ENCODE measurements around the gene MAP3K1.
A peak's percentile ranks its signal among the peaks of the same experiment; 100 is the strongest.

MAP3K1 gene

DNA sequence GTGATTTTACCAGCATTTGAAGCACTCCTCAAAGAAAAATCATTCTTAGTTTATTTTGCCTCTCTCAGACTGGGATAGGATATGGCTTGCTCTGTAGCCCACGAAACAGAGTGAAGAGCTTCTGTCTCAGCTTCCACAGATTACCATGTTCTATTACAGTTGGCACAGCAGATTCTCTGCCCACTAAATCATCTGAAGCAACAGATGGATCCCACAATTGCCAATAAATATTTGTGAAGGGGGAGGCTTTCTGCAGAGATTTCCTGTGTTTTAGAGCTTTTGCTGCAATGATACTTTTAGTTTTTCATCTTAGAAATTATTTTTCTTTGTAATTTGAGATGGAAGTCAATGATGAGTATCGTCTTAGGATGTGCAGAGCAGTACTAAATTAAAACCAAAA lies 12.3 kb upstream of the MAP3K1 start:
- Mint-ChIP-seq H3K27me3 (peaks cover 4 to 11% of the 10 kb centered on the region in 2 donors), H3K4me3 (no peak overlapping the region), H3K9me3 (no peaks in the 10 kb centered on the region), H3K4me1 (ENCODE audit: low read depth in 2 of 2) (peaks cover 7 to 8% of the 10 kb centered on the region in 2 donors), H3K27ac (no peak overlapping the region), H3K36me3 (ENCODE audit: insufficient read depth) (no peaks in the 10 kb centered on the region)
- ATAC-seq (replicated peaks), result no peak
- no peak for DNase-seq

DNA sequence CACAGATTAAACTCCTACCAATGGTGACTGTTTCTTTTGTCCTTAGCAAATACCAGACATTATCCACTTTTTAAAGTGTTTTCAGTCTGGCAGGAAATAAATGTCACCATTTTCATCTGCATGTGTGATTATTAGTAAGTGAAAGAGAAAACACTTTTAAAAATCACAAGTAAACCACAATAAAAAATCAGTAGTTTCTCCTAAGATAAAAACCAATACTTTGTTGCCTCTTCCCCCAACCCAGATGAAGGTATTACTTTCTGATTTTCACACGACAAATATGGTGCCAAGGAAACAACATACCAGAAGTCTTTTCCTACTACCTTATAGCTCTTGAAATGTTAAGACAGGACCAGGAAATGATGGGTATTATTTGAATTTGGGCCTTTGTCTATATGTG lies 11.5 kb upstream of the MAP3K1 start:
- peak; percentile 24 for ATAC-seq (replicated peaks)
- no peak for DNase-seq
- H3K27me3 Mint-ChIP-seq, result peaks cover 0 to 14% of the 10 kb centered on the region in 2 donors
- no peaks in the 10 kb centered on the region for H3K9me3 Mint-ChIP-seq
- H3K4me3 Mint-ChIP-seq, result no peak overlapping the region
- H3K27ac Mint-ChIP-seq, result peak overlapping the region; percentile 63 to 73
- peaks cover 7 to 8% of the 10 kb centered on the region in 2 donors for H3K4me1 Mint-ChIP-seq (ENCODE audit: low read depth in 2 of 2)
- H3K36me3 Mint-ChIP-seq (ENCODE audit: insufficient read depth), result no peaks in the 10 kb centered on the region

DNA sequence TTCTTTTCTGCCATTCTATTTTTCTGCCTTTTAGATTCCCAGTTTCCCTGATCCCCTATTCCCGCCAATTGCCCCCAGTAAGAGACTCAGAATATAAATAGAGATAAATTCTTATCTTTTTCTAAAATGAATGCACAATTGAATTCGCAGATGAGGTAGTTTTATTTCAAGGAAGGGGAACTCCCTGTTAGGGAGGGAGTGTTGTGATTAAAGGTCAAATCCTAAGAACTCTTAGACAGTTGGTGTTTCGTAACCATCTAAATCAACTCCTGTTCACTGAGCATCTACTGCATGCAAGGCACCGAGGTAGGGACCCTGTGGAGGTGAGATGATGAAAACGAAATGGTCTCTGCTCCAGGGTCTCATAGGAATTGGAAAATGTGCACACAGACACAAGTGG lies 7.7 kb upstream of the MAP3K1 start:
- Mint-ChIP-seq H3K9me3 (no peaks in the 10 kb centered on the region), H3K36me3 (ENCODE audit: insufficient read depth) (no peaks in the 10 kb centered on the region), H3K27ac (no peak overlapping the region), H3K27me3 (peaks cover 0 to 6% of the 10 kb centered on the region in 2 donors), H3K4me3 (no peak overlapping the region), H3K4me1 (ENCODE audit: low read depth in 2 of 2) (peaks cover 7 to 8% of the 10 kb centered on the region in 2 donors)
- DNase-seq, result no peak
- no peak for ATAC-seq (replicated peaks)

DNA sequence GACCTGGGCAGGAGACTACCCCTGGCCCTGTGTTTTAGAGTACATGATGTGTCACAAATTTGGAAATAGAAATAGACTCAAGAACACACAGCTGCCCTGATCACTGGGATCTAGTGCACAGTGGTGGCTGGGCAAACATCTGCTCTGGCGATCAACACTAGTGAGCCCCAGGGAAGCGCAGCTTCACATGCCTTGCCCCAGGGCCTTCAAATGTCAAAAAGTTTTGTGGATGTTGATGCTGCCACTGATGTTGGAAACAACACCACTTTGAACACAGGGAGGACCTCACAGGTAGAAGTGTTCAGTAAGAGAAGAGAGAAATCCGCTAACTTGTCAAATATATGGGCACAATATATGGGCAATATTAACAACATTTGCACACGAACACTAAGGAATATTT lies 7.1 kb upstream of the MAP3K1 start:
- Mint-ChIP-seq H3K36me3 (ENCODE audit: insufficient read depth) (no peaks in the 10 kb centered on the region), H3K4me3 (no peak overlapping the region), H3K27ac (no peak overlapping the region), H3K27me3 (peaks cover 0 to 6% of the 10 kb centered on the region in 2 donors), H3K4me1 (ENCODE audit: low read depth in 2 of 2) (peaks cover 7 to 8% of the 10 kb centered on the region in 2 donors), H3K9me3 (no peaks in the 10 kb centered on the region)
- no peak for DNase-seq
- no peak for ATAC-seq (replicated peaks)

DNA sequence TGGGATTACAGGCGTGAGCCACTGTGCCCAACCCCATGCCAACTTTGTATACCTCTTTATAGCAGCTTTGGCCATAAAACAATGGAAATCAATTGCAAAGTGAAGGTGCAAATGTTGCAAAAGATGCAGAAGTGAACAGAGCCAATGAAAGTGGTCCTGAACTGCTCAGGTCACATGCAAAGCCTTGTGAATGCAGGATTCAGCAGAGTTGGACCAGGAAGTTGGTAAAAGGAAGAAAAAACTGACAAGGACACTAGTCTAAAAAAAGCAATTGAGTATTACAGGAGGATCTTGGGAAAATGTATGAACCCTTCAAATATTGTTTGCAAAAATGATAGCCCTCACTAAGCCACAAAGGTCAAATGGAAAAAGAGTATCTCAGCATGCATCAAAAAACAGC lies 4.5 kb upstream of the MAP3K1 start:
- Mint-ChIP-seq H3K27me3 (peaks cover 0 to 6% of the 10 kb centered on the region in 2 donors), H3K27ac (no peak overlapping the region), H3K9me3 (no peaks in the 10 kb centered on the region), H3K4me1 (ENCODE audit: low read depth in 2 of 2) (peaks cover 3 to 6% of the 10 kb centered on the region in 2 donors), H3K36me3 (ENCODE audit: insufficient read depth) (peaks cover 11% of the 10 kb centered on the region), H3K4me3 (no peak overlapping the region)
- ATAC-seq (replicated peaks), result no peak
- DNase-seq, result no peak

DNA sequence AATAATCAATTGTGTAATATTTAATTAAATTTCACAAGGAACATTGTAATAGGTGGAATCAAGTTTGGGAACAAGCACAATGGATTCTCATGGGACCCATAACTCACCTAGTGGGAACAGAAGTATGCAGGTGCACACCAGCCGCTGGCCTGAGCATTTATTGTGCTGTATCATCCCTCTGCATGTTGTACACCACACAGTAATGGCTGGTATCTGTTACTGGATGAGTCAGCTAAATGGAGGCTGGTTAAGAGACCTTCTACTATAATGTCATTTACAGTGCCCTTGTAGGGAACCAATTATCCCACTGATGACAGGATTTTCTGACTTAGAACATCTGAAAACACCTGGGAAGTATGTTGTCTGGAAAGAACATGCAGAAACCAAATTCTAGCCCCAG lies 3.2 kb upstream of the MAP3K1 start:
- Mint-ChIP-seq H3K27ac (no peak overlapping the region), H3K4me1 (ENCODE audit: low read depth in 2 of 2) (peaks cover 6 to 10% of the 10 kb centered on the region in 2 donors), H3K9me3 (no peaks in the 10 kb centered on the region), H3K27me3 (peaks cover 0 to 6% of the 10 kb centered on the region in 2 donors), H3K4me3 (no peak overlapping the region), H3K36me3 (ENCODE audit: insufficient read depth) (peaks cover 20% of the 10 kb centered on the region)
- DNase-seq (no peak), ATAC-seq (replicated peaks) (no peak)

DNA sequence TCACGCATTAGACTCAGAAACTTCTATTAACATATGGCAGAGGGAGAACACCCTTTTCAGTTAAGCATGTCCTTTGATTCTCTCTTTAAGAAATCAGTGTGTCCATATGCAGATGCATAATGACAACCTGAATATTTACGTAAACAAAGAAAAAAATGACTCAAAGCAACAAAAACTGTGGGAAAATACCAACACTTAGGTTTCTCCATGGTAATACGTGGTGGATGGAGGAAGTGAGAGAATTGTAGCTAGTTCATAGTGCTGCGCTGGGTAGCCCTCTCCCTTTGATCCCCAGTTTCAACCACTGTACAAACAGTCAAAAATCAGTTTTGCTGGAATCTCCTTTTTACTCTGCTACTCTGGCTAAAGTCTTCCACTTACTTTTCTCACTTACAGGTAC lies 2.0 kb upstream of the MAP3K1 start:
- no peak for DNase-seq
- Mint-ChIP-seq H3K4me1 (ENCODE audit: low read depth in 2 of 2) (peaks cover 12 to 17% of the 10 kb centered on the region in 2 donors), H3K36me3 (ENCODE audit: insufficient read depth) (peaks cover 23% of the 10 kb centered on the region), H3K27me3 (peaks cover 0 to under 1% of the 10 kb centered on the region in 2 donors), H3K9me3 (no peaks in the 10 kb centered on the region), H3K27ac (peak overlapping the region in 1 of 2 donors; percentile 93), H3K4me3 (peak overlapping the region; percentile 18 to 92)
- ATAC-seq (replicated peaks), result no peak

DNA sequence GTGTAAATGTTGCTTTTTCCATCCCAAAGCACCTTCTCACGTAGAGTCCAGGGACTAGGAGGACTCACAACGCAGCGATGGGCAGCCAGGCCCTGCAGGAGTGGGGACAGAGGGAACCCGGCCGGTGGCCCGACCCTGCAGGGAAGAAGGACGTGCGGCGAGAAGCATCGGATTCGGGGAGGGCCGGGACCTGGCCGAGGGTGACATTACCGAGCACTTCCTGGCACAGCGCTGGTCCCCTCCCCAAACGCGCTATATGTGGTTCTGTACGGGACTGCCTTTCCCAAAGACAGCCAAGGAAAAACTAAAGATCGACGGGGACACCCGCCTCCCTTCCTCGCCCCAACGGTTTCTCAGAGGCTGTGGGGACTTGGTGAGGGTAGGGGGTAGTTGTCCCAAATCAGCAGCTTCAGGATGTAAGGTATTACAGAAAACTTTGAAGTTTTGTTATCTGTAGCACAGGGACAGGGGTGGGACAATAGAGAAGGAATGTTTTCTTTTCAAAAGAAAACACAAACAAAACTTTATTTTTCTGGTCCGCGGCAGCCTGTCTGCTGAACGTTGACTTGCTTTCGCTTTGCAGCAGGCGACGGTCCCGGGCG lies 887 bp upstream of the MAP3K1 start:
- peak; percentile 12 for ATAC-seq (replicated peaks)
- Mint-ChIP-seq H3K27me3 (no peaks in the 10 kb centered on the region), H3K9me3 (no peaks in the 10 kb centered on the region), H3K4me1 (ENCODE audit: low read depth in 2 of 2) (peaks cover 18 to 27% of the 10 kb centered on the region in 2 donors), H3K4me3 (peak overlapping the region; percentile 86 to 92), H3K27ac (peak overlapping the region; percentile 89 to 93), H3K36me3 (ENCODE audit: insufficient read depth) (peaks cover 23% of the 10 kb centered on the region)
- peak in 2 of 3 experiments; percentile 20 to 28 for DNase-seq

DNA sequence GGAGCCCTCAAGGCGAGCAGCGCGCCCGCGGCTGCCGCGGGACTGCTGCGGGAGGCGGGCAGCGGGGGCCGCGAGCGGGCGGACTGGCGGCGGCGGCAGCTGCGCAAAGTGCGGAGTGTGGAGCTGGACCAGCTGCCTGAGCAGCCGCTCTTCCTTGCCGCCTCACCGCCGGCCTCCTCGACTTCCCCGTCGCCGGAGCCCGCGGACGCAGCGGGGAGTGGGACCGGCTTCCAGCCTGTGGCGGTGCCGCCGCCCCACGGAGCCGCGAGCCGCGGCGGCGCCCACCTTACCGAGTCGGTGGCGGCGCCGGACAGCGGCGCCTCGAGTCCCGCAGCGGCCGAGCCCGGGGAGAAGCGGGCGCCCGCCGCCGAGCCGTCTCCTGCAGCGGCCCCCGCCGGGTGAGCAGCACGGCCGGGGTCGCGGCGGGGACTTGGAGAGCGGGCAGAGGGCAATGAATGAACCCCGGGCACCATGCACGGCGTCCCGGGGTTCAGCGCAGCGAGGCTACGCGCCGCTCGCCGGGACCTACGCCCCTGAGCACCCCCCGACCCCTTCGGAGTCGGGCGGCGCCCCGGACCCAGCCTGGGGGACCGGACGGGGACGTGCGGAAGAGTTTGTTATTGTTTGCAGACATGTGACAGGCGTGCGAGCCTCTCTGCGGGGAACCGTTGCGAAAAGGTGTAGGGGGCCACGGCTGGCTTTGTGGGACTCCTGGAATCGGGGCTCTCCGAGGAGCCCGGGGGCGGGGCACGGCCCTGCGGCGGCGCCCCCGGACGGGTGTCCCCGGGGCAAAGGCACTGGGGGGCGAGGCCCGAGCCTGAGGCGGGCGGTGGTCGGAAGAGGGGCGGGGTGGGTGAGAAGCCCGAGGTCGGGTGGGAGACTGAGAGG lies 553 bp downstream of the MAP3K1 start:
- H3K36me3 Mint-ChIP-seq (ENCODE audit: insufficient read depth), result peaks cover 23% of the 10 kb centered on the region
- H3K9me3 Mint-ChIP-seq, result no peaks in the 10 kb centered on the region
- peak overlapping the region; percentile 90 to 96 for H3K27ac Mint-ChIP-seq
- peak; percentile 33 to 40 (median 38) for DNase-seq
- H3K4me1 Mint-ChIP-seq (ENCODE audit: low read depth in 2 of 2), result peaks cover 27 to 38% of the 10 kb centered on the region in 2 donors
- no peaks in the 10 kb centered on the region for H3K27me3 Mint-ChIP-seq
- H3K4me3 Mint-ChIP-seq, result peak overlapping the region; percentile 89 to 92
- peak; percentile 28 for ATAC-seq (replicated peaks)

DNA sequence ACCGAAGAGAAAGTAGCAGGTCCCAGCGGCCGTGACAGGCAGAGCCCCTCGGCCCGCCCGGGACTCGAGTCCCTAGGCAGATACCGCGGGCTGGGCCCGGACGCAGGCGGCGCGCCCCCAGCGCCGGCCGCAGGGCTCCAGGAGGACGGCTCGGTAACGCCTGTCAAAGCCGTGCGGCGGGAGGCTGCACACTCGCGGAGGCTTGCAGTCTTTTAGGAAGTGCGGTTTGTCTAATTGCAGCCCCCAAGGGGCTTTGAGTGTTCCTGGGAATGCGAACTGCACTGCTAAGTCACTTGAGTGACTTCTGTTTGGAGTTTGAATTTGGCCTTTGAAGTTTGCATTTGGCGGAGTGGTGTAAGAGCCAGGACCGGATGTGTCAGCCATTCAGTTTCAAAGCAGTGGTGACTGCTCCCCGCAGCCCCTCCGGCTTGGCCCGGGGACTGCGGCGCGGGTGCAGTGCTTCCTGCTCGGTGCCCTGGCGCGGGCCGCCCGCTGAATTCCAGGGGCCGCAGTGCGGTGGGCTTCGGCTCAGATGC lies 1.3 kb downstream of the MAP3K1 start:
- no peaks in the 10 kb centered on the region for H3K27me3 Mint-ChIP-seq

DNA sequence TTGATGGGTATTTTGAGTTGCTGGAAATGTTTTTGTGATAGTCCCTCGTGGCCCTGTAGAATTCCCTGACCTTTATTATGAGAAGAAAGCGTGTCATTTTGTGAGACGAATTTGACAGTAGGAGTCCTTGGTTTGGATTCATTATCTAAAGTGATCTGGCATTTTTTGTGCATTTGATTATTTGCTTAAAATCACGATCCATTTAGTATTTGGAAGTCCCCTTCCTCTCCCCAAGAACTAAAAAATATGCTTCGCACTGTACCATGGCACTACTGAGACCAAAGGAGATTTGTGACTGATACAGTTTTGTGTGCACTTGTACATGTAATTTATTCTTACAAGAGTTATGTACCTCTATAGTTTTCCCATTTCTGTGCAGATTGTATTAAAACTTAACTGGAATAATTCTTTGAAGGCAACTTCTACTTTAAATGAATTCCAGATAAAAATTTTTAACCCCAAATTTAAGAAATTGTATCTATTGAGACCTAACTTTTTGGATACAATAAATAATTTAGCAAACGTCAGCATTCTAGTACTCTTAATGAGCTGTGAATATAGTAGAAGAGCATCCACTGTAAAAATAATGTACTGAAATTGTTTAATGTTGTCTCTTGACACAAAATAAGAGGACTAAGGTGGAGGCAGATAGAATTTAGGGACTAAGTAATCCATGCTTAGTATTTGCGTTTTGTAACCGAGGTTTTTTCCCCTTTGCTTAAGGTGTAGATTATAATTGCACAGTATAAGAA lies 2.1 kb downstream of the MAP3K1 start:
- no peak for DNase-seq

More for the DNA sequence above, 1.3 kb downstream of the MAP3K1 start:
- Mint-ChIP-seq H3K27ac (peak overlapping the region; percentile 90 to 96), H3K4me1 (ENCODE audit: low read depth in 2 of 2) (peaks cover 31 to 42% of the 10 kb centered on the region in 2 donors), H3K9me3 (no peaks in the 10 kb centered on the region), H3K4me3 (peak overlapping the region; percentile 89 to 92), H3K36me3 (ENCODE audit: insufficient read depth) (peaks cover 23% of the 10 kb centered on the region)
- DNase-seq, result peak; percentile 47 to 55 (median 50)
- ATAC-seq (replicated peaks), result peak; percentile 43

DNA sequence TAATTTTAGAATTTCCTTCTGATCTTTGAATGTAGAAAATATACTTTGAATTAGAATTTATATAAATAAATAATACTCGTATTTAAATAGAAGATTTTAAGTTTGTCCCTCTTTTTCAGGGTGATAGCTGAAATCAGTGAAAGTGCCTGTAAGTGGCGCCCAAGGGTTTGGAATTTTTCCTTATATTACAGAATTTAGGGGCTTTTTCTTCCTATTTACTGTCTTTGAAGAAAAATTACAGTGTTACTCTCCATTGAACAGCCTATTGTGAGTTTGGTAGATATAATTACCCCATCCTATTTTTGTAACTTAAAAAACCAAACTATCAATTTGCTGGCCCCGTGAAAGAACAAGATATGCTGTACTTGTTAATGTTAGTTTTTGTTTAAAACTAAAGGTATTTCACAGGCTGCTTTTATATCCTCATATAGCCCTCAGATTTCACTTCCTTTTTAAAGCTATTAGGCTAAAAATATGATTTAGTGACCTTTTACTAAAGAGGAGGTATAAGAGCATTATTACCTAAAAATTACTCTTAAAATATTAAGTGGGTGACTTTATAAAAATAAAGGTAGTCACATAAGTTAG lies 3.2 kb downstream of the MAP3K1 start:
- no peaks in the 10 kb centered on the region for H3K27me3 Mint-ChIP-seq
- peak overlapping the region; percentile 82 to 92 for H3K4me3 Mint-ChIP-seq
- peaks cover 44 to 58% of the 10 kb centered on the region in 2 donors for H3K4me1 Mint-ChIP-seq (ENCODE audit: low read depth in 2 of 2)
- H3K36me3 Mint-ChIP-seq (ENCODE audit: insufficient read depth), result peaks cover 23% of the 10 kb centered on the region
- no peaks in the 10 kb centered on the region for H3K9me3 Mint-ChIP-seq
- ATAC-seq (replicated peaks) (no peak), DNase-seq (no peak)
- H3K27ac Mint-ChIP-seq, result peak overlapping the region; percentile 49 to 81

More for the DNA sequence above, 2.1 kb downstream of the MAP3K1 start:
- peak overlapping the region; percentile 90 to 96 for H3K27ac Mint-ChIP-seq
- no peak for ATAC-seq (replicated peaks)
- peak overlapping the region; percentile 89 to 92 for H3K4me3 Mint-ChIP-seq
- no peaks in the 10 kb centered on the region for H3K9me3 Mint-ChIP-seq
- peaks cover 23% of the 10 kb centered on the region for H3K36me3 Mint-ChIP-seq (ENCODE audit: insufficient read depth)
- no peaks in the 10 kb centered on the region for H3K27me3 Mint-ChIP-seq
- peaks cover 33 to 47% of the 10 kb centered on the region in 2 donors for H3K4me1 Mint-ChIP-seq (ENCODE audit: low read depth in 2 of 2)
